Measurements from ENCODE around the gene ZNF354B.

ZNF354B gene

GRCh38 chr5:178883815-178884430, 24.2 kb downstream of the ZNF354B start:
- DNase-seq: no peak

- DNase-seq: peak; percentile 5
Measured at GRCh38 chr5:178895615-178896571, 36.1 kb downstream of the ZNF354B start, which contains the start of gene ZFP2. Gene ZFP2, plus strand, starts transcription at chr5:178895913. Its CDS starts 35,401 bp downstream, at chr5:178931314.

GRCh38 chr5:178899289-178899688, 39.5 kb downstream of the ZNF354B start:
- no peak for DNase-seq

GRCh38 chr5:178902849-178903248, 43.1 kb downstream of the ZNF354B start:
- no peak for DNase-seq

GRCh38 chr5:178931846-178932760, 72.3 kb downstream of the ZNF354B start:
- no peak for DNase-seq
